ENCODE data around the gene MSLN. TPM values are rescaled to one million over a fixed set of nuclear protein-coding genes. Genes with fewer than 3 reads are reported as not detected.

The MSLN gene
- total and polyA plus RNA-seq, 2 of the 13 experiments (the other 11 are each of a cell fraction or from before 2014, with no cell fraction given), result 2.0 to 2.3 TPM

DNA sequence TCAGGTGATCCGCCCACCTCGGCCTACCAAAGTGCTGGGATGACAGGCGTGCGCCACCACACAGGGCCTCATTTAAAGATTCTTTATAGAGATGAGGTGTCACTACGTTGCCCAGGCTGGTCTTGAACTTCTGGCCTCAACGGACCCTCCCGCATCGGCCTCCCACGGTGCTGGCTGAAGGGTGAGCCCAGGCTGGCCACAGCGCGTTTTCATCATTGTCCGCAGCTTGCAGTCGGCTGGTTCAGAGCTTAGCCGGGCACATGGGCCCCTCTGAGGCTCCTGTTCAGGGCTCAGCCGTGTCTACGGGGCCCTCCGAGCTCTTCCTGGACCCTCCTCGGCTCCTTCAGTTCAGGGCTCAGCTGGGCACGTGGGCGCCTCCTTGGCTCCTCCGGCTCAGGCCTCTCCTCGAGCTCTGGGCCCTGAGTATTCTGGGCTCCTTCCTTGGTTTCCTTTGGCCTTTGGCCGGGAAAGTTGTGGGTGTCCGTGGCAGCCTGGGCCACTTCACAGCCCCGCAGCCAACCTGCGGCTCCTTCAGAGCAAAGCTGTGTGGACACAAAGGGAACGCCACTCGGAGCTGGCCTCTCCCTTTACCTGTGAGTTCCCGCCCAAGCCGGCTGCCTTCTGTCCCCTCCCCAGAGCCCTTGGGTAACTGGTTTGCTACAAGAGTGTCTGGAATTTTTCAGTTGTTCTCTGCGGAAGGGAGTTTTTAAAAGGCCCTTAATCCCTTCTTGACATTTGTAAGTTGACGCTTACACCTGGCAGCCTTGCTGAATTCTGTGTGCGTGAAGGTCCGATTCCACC is 1.2 kb upstream of the MSLN start (continued):
- TF ChIP-seq, protein P1, sequence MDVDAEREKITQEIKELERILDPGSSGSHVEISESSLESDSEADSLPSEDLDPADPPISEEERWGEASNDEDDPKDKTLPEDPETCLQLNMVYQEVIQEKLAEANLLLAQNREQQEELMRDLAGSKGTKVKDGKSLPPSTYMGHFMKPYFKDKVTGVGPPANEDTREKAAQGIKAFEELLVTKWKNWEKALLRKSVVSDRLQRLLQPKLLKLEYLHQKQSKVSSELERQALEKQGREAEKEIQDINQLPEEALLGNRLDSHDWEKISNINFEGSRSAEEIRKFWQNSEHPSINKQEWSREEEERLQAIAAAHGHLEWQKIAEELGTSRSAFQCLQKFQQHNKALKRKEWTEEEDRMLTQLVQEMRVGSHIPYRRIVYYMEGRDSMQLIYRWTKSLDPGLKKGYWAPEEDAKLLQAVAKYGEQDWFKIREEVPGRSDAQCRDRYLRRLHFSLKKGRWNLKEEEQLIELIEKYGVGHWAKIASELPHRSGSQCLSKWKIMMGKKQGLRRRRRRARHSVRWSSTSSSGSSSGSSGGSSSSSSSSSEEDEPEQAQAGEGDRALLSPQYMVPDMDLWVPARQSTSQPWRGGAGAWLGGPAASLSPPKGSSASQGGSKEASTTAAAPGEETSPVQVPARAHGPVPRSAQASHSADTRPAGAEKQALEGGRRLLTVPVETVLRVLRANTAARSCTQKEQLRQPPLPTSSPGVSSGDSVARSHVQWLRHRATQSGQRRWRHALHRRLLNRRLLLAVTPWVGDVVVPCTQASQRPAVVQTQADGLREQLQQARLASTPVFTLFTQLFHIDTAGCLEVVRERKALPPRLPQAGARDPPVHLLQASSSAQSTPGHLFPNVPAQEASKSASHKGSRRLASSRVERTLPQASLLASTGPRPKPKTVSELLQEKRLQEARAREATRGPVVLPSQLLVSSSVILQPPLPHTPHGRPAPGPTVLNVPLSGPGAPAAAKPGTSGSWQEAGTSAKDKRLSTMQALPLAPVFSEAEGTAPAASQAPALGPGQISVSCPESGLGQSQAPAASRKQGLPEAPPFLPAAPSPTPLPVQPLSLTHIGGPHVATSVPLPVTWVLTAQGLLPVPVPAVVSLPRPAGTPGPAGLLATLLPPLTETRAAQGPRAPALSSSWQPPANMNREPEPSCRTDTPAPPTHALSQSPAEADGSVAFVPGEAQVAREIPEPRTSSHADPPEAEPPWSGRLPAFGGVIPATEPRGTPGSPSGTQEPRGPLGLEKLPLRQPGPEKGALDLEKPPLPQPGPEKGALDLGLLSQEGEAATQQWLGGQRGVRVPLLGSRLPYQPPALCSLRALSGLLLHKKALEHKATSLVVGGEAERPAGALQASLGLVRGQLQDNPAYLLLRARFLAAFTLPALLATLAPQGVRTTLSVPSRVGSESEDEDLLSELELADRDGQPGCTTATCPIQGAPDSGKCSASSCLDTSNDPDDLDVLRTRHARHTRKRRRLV (CRISPR knock-in tag; IDR thresholded peaks at IDR 0.05), result no peak
- TF ChIP-seq AKAP8 (CRISPR knock-in tag; IDR thresholded peaks at IDR 0.05) (no peak), SP4 (CRISPR knock-in tag; IDR thresholded peaks at IDR 0.05) (no peak), PRPF4 (IDR thresholded peaks at IDR 0.05; ENCODE audit: low read depth, low read length, poor library complexity, severe bottlenecking) (no peak), PHF20 (CRISPR knock-in tag; IDR thresholded peaks at IDR 0.05) (no peak), NRL (CRISPR knock-in tag; IDR thresholded peaks at IDR 0.05; ENCODE audit: borderline replicate concordance) (no peak)
- TF ChIP-seq, protein P2, sequence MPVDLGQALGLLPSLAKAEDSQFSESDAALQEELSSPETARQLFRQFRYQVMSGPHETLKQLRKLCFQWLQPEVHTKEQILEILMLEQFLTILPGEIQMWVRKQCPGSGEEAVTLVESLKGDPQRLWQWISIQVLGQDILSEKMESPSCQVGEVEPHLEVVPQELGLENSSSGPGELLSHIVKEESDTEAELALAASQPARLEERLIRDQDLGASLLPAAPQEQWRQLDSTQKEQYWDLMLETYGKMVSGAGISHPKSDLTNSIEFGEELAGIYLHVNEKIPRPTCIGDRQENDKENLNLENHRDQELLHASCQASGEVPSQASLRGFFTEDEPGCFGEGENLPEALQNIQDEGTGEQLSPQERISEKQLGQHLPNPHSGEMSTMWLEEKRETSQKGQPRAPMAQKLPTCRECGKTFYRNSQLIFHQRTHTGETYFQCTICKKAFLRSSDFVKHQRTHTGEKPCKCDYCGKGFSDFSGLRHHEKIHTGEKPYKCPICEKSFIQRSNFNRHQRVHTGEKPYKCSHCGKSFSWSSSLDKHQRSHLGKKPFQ (CRISPR knock-in tag; IDR thresholded peaks at IDR 0.05; ENCODE audit: insufficient replicate concordance), result no peak
- TF ChIP-seq, protein P3, sequence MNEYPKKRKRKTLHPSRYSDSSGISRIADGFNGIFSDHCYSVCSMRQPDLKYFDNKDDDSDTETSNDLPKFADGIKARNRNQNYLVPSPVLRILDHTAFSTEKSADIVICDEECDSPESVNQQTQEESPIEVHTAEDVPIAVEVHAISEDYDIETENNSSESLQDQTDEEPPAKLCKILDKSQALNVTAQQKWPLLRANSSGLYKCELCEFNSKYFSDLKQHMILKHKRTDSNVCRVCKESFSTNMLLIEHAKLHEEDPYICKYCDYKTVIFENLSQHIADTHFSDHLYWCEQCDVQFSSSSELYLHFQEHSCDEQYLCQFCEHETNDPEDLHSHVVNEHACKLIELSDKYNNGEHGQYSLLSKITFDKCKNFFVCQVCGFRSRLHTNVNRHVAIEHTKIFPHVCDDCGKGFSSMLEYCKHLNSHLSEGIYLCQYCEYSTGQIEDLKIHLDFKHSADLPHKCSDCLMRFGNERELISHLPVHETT (CRISPR knock-in tag; conservative IDR thresholded peaks at IDR 0.05), result no peak

Data from HepG2 (cell line).